Measurements from ENCODE around the gene ARID1A. TPM values are rescaled to one million over a fixed set of nuclear protein-coding genes. Genes with fewer than 3 reads are reported as not detected.

Gene ARID1A
- total and polyA plus RNA-seq, 9 of the 15 experiments (the other 6 are each of a cell fraction or from before 2014, with no cell fraction given) = 8.3 to 88.3 (median 22.5) TPM

DNA sequence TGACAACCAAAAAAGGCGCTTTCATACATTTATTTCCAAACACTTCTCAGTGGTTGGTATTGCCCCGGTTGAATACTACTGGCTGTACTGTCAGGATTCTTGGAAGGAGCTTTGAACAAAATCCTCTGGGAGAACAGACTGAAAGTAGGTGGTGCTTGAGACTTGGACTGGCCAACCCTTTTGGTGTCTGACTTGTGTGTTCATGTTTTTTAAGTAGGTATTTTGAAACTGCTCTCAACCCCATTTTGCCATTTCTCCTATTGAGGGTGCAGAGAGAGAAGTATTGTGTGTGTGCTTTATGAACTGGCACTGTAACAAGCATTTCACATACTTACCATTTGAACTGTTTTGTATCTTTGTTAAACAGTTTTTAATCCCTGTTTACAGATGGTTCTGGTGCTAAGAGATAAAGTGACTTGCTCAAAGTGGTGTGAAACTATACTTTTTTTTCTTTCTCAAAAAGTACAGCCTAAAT lies 21.2 kb downstream of the ARID1A start (continued):
- TF ChIP-seq, protein P1, sequence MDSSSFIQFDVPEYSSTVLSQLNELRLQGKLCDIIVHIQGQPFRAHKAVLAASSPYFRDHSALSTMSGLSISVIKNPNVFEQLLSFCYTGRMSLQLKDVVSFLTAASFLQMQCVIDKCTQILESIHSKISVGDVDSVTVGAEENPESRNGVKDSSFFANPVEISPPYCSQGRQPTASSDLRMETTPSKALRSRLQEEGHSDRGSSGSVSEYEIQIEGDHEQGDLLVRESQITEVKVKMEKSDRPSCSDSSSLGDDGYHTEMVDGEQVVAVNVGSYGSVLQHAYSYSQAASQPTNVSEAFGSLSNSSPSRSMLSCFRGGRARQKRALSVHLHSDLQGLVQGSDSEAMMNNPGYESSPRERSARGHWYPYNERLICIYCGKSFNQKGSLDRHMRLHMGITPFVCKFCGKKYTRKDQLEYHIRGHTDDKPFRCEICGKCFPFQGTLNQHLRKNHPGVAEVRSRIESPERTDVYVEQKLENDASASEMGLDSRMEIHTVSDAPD (CRISPR knock-in tag; IDR thresholded peaks at IDR 0.05) = no peak
- 0 out of 2 replicates have a peak, but pooled peaks have one; percentile 8 for TF ChIP-seq NR2C1 (IDR thresholded peaks at IDR 0.05)
- no peak for TF ChIP-seq NR2C1 (tag; IDR thresholded peaks at IDR 0.05)
- peak; percentile 39 for TF ChIP-seq HMGN3 (IDR thresholded peaks at IDR 0.05; ENCODE audit: borderline replicate concordance, extremely low read depth, insufficient read length, low read depth, low read length)
- no peak for TF ChIP-seq FOXA1 (IDR thresholded peaks at IDR 0.05; ENCODE audit: borderline replicate concordance)
- TF ChIP-seq RBM15 (IDR thresholded peaks at IDR 0.05; ENCODE audit: insufficient read depth, low read length) = no peak
- TF ChIP-seq GABPB1 (CRISPR knock-in tag; IDR thresholded peaks at IDR 0.05) = 0 out of 2 replicates have a peak, but pooled peaks have one; percentile 38
- TF ChIP-seq JUND (IDR thresholded peaks at IDR 0.05; ENCODE audit: borderline replicate concordance, low read depth, low read length) = no peak
- TF ChIP-seq JUND (tag; IDR thresholded peaks at IDR 0.05; ENCODE audit: borderline replicate concordance, low read depth, low read length) = peak; percentile 29; the same call in 1 of the 3 replicates
- peak; percentile 59; the same call in 1 of the 2 replicates for TF ChIP-seq CC2D1A (IDR thresholded peaks at IDR 0.05)
- TF ChIP-seq PHB2 (IDR thresholded peaks at IDR 0.05; ENCODE audit: low read depth) = 0 out of 2 replicates have a peak, but pooled peaks have one; percentile 59
- TF ChIP-seq CTBP1 (IDR thresholded peaks at IDR 0.05; ENCODE audit: borderline replicate concordance) = no peak
- TF ChIP-seq EP300 (IDR thresholded peaks at IDR 0.05; ENCODE audit: low read length) = peak; percentile 86
- TF ChIP-seq U2AF1 (optimal IDR thresholded peaks at IDR 0.05; ENCODE audit: low read depth, low read length) = no peak
- TF ChIP-seq CBX3 (IDR thresholded peaks at IDR 0.05; ENCODE audit: borderline replicate concordance in 1 of 2, low read length in 2 of 2) = peak in 1 of 2 experiments; percentile 41; a peak in 1 of 3 replicates
- peak; percentile 22; the same call in 1 of the 2 replicates for TF ChIP-seq RFX1 (IDR thresholded peaks at IDR 0.05)
- peak in 1 of 2 experiments; percentile 64; a peak in 2 of 4 replicates for TF ChIP-seq FOXA3 (CRISPR knock-in tag; conservative IDR thresholded peaks at IDR 0.05 in 1 of 2, IDR thresholded peaks at IDR 0.05 in 1 of 2)
- peak; percentile 85 for TF ChIP-seq CBFA2T2 (conservative IDR thresholded peaks at IDR 0.05)
- no peak for TF ChIP-seq HDAC1 (IDR thresholded peaks at IDR 0.05)
- TF ChIP-seq, protein P2, sequence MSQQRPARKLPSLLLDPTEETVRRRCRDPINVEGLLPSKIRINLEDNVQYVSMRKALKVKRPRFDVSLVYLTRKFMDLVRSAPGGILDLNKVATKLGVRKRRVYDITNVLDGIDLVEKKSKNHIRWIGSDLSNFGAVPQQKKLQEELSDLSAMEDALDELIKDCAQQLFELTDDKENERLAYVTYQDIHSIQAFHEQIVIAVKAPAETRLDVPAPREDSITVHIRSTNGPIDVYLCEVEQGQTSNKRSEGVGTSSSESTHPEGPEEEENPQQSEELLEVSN (IDR thresholded peaks at IDR 0.05; ENCODE audit: borderline replicate concordance in 1 of 2, extremely low read depth in 1 of 2, insufficient read depth in 1 of 2, insufficient read length in 1 of 2, low read depth in 1 of 2, low read length in 1 of 2, poor library complexity in 1 of 2, severe bottlenecking in 1 of 2) = no peak
- peak; percentile 84; the same call in 1 of the 2 replicates for TF ChIP-seq DPF2 (IDR thresholded peaks at IDR 0.05)
- TF ChIP-seq, protein P3, sequence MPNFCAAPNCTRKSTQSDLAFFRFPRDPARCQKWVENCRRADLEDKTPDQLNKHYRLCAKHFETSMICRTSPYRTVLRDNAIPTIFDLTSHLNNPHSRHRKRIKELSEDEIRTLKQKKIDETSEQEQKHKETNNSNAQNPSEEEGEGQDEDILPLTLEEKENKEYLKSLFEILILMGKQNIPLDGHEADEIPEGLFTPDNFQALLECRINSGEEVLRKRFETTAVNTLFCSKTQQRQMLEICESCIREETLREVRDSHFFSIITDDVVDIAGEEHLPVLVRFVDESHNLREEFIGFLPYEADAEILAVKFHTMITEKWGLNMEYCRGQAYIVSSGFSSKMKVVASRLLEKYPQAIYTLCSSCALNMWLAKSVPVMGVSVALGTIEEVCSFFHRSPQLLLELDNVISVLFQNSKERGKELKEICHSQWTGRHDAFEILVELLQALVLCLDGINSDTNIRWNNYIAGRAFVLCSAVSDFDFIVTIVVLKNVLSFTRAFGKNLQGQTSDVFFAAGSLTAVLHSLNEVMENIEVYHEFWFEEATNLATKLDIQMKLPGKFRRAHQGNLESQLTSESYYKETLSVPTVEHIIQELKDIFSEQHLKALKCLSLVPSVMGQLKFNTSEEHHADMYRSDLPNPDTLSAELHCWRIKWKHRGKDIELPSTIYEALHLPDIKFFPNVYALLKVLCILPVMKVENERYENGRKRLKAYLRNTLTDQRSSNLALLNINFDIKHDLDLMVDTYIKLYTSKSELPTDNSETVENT (CRISPR knock-in tag; IDR thresholded peaks at IDR 0.05) = no peak
- peak; percentile 55 for TF ChIP-seq CCNT2 (IDR thresholded peaks at IDR 0.05; ENCODE audit: borderline replicate concordance, extremely low read depth, insufficient read length, low read depth, low read length)

All from K562 (cell line).